Neural progenitor cell (in vitro differentiated cells): Measurements from ENCODE around the gene IKBIP. TPM values are rescaled to one million over a fixed set of nuclear protein-coding genes. Genes with fewer than 3 reads are reported as not detected.

ENCODE experiments used
- DNase-seq: peaks from one replicate; pipeline ENCODE4 v3.0.0-alpha.2; 2016; ENCODE audit warnings: low spot score
- H2AFZ ChIP-seq: fragments of 200-600 bp; sonication (generic); replicated peaks from 2 replicates; pipeline ENCODE4 v1.6.1; 2016; ENCODE audit warnings: antibody characterized with exemption
- H3F3A ChIP-seq: fragments of 200-600 bp; sonication (generic); 2 replicates; pipeline ENCODE4 v1.6.1; 2016; ENCODE audit warnings: antibody characterized with exemption, low read depth
- H3K27ac ChIP-seq: fragments of 200-600 bp; sonication (generic); 2 replicates; pipeline ENCODE4 v1.5.1; 2016; ENCODE audit warnings: mild to moderate bottlenecking
- H3K27me3 ChIP-seq: fragments of 200-600 bp; sonication (generic); 2 replicates; pipeline ENCODE4 v1.6.1; 2016; ENCODE audit warnings: mild to moderate bottlenecking, moderate library complexity
- H3K36me3 ChIP-seq: fragments of 200-600 bp; sonication (generic); 2 replicates; pipeline ENCODE4 v1.5.1; 2016
- H3K4me1 ChIP-seq: fragments of 200-600 bp; sonication (generic); 2 replicates; pipeline ENCODE4 v1.6.1; 2016; ENCODE audit warnings: mixed run types
- H3K4me2 ChIP-seq: fragments of 200-600 bp; sonication (generic); 2 replicates; pipeline ENCODE4 v1.6.1; 2016
- H3K4me3 ChIP-seq: fragments of 200-600 bp; sonication (generic); 2 replicates; pipeline ENCODE4 v1.5.1; 2016
- H3K79me2 ChIP-seq: fragments of 200-600 bp; sonication (generic); 2 replicates; pipeline ENCODE4 v1.6.1; 2016; ENCODE audit warnings: low read depth
- H3K9ac ChIP-seq: fragments of 200-600 bp; sonication (generic); 2 replicates; pipeline ENCODE4 v1.6.1; 2016
- H3K9me3 ChIP-seq: fragments of 200-600 bp; sonication (generic); 2 replicates; pipeline ENCODE4 v1.5.1; 2016; ENCODE audit warnings: low read depth
- H4K20me1 ChIP-seq: fragments of 200-600 bp; sonication (generic); 2 replicates; pipeline ENCODE4 v1.6.1; 2016; ENCODE audit warnings: low read depth
- H3K27ac Mint-ChIP-seq: 3 replicates; pipeline ENCODE4 v1.8.0; 2021; ENCODE audit warnings: mixed read lengths
- H3K27me3 Mint-ChIP-seq: 2 replicates; pipeline ENCODE4 v1.8.0; 2022; ENCODE audit warnings: low read depth, mild to moderate bottlenecking, inconsistent platforms, moderate library complexity, mixed read lengths; ENCODE audit not compliant: insufficient read depth
- H3K36me3 Mint-ChIP-seq: 3 replicates; pipeline ENCODE4 v1.8.0; 2021; ENCODE audit warnings: mixed read lengths
- H3K4me1 Mint-ChIP-seq: 3 replicates; pipeline ENCODE4 v1.8.0; 2021; ENCODE audit warnings: mixed read lengths
- H3K4me3 Mint-ChIP-seq: 3 replicates; pipeline ENCODE4 v1.8.0; 2021; ENCODE audit warnings: mild to moderate bottlenecking, moderate library complexity, mixed read lengths
- H3K9me3 Mint-ChIP-seq: 3 replicates; pipeline ENCODE4 v1.8.0; 2020; ENCODE audit warnings: mixed read lengths
- EZH2 ChIP-seq: fragments of 200-600 bp; sonication (generic); IDR thresholded peaks from 2 replicates; pipeline ENCODE4 v1.6.1; 2017; ENCODE audit warnings: antibody characterized with exemption, mild to moderate bottlenecking, moderate library complexity
- EZH2phosphoT487 ChIP-seq: fragments of 200-600 bp; sonication (generic); IDR thresholded peaks from 2 replicates; pipeline ENCODE4 v1.6.1; 2017; ENCODE audit warnings: antibody characterized with exemption
- total RNA-seq: library from RNA; depleted of rRNA; stranded (reverse); fragments of >200 nt; gene quantifications from 2 replicates; pipeline ENCODE4 v1.2.3, GENCODE V29; 2015; ENCODE audit warnings: low replicate concordance
- TF ChIP-seq, protein P1 (sequence below): fragments of 200-600 bp; sonication (generic); IDR thresholded peaks from 2 replicates; pipeline ENCODE4 v1.5.1; 2017; ENCODE audit warnings: antibody characterized with exemption, mild to moderate bottlenecking

IKBIP gene
- total RNA-seq, 1 donor from 2014 or later: 51.6 TPM

GRCh38 chr12:98678236-98678945 is 33.8 kb upstream of the IKBIP start:
- Histone ChIP-seq H3K9ac (no peak overlapping the region), H4K20me1 (no peaks in the 10 kb centered on the region), H3K36me3 (peaks cover 19% of the 10 kb centered on the region), H3K9me3 (no peaks in the 10 kb centered on the region), H3K27me3 (no peaks in the 10 kb centered on the region), H3K27ac (no peak overlapping the region), H3K79me2 (no peaks in the 10 kb centered on the region), H3F3A (no peaks in the 10 kb centered on the region), H3K4me3 (no peak overlapping the region), H3K4me2 (no peak overlapping the region), H2AFZ (no peak overlapping the region), H3K4me1 (no peaks in the 10 kb centered on the region)
- H3K9me3 Mint-ChIP-seq: no peaks in the 10 kb centered on the region
- TF ChIP-seq EZH2: no peak
- TF ChIP-seq EZH2phosphoT487: no peak
- TF ChIP-seq, protein P1, sequence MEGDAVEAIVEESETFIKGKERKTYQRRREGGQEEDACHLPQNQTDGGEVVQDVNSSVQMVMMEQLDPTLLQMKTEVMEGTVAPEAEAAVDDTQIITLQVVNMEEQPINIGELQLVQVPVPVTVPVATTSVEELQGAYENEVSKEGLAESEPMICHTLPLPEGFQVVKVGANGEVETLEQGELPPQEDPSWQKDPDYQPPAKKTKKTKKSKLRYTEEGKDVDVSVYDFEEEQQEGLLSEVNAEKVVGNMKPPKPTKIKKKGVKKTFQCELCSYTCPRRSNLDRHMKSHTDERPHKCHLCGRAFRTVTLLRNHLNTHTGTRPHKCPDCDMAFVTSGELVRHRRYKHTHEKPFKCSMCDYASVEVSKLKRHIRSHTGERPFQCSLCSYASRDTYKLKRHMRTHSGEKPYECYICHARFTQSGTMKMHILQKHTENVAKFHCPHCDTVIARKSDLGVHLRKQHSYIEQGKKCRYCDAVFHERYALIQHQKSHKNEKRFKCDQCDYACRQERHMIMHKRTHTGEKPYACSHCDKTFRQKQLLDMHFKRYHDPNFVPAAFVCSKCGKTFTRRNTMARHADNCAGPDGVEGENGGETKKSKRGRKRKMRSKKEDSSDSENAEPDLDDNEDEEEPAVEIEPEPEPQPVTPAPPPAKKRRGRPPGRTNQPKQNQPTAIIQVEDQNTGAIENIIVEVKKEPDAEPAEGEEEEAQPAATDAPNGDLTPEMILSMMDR: peak; percentile 3
- peak; percentile 11 for DNase-seq
- H3K27me3 Mint-ChIP-seq: no peaks in the 10 kb centered on the region
- H3K36me3 Mint-ChIP-seq: peaks cover 20% of the 10 kb centered on the region
- no peak overlapping the region for H3K4me3 Mint-ChIP-seq
- no peak overlapping the region for H3K27ac Mint-ChIP-seq
- no peaks in the 10 kb centered on the region for H3K4me1 Mint-ChIP-seq

- TF ChIP-seq, protein P1: no peak
- TF ChIP-seq EZH2 (no peak), EZH2phosphoT487 (no peak)
- no peak for DNase-seq
- H3K36me3 ChIP-seq: peaks cover 6% of the 10 kb centered on the region
- H3K27ac ChIP-seq: no peak overlapping the region
- no peaks in the 10 kb centered on the region for H4K20me1 ChIP-seq
- no peaks in the 10 kb centered on the region for H3K4me1 ChIP-seq
- no peak overlapping the region for H3K4me2 ChIP-seq
- H3K27me3 ChIP-seq: no peaks in the 10 kb centered on the region
- Mint-ChIP-seq H3K4me1 (no peaks in the 10 kb centered on the region), H3K36me3 (peaks cover 9% of the 10 kb centered on the region), H3K27ac (no peak overlapping the region), H3K27me3 (no peaks in the 10 kb centered on the region), H3K9me3 (no peaks in the 10 kb centered on the region), H3K4me3 (no peak overlapping the region)
- no peaks in the 10 kb centered on the region for H3K9me3 ChIP-seq
- H3F3A ChIP-seq: no peaks in the 10 kb centered on the region
- H3K79me2 ChIP-seq: no peaks in the 10 kb centered on the region
- no peak overlapping the region for H2AFZ ChIP-seq
- H3K9ac ChIP-seq: no peak overlapping the region
- no peak overlapping the region for H3K4me3 ChIP-seq
Observed at GRCh38 chr12:98674841-98675240, 30.3 kb upstream of the IKBIP start.

GRCh38 chr12:98671459-98671858 is 26.9 kb upstream of the IKBIP start:
- no peaks in the 10 kb centered on the region for H3K4me1 Mint-ChIP-seq
- H3K27ac Mint-ChIP-seq: peak overlapping the region; percentile 81
- H3K36me3 Mint-ChIP-seq: peaks cover 21% of the 10 kb centered on the region

More at GRCh38 chr12:98671459-98671858, 26.9 kb upstream of the IKBIP start:
- H3K9ac ChIP-seq: no peak overlapping the region
- H3K4me1 ChIP-seq: no peaks in the 10 kb centered on the region
- H3K79me2 ChIP-seq: no peaks in the 10 kb centered on the region
- no peaks in the 10 kb centered on the region for H4K20me1 ChIP-seq
- no peaks in the 10 kb centered on the region for H3K9me3 Mint-ChIP-seq
- no peak for TF ChIP-seq EZH2phosphoT487
- TF ChIP-seq, protein P1: no peak
- TF ChIP-seq EZH2: no peak
- H3K27me3 Mint-ChIP-seq: no peaks in the 10 kb centered on the region
- no peak overlapping the region for H3K4me3 Mint-ChIP-seq
- peaks cover 6% of the 10 kb centered on the region for H3K36me3 ChIP-seq
- no peak overlapping the region for H2AFZ ChIP-seq
- H3K27ac ChIP-seq: no peak overlapping the region
- no peaks in the 10 kb centered on the region for H3F3A ChIP-seq
- H3K27me3 ChIP-seq: no peaks in the 10 kb centered on the region
- no peaks in the 10 kb centered on the region for H3K9me3 ChIP-seq
- DNase-seq: no peak
- H3K4me2 ChIP-seq: no peak overlapping the region
- no peak overlapping the region for H3K4me3 ChIP-seq
